LNCAP (cell line): ENCODE data around the gene HNRNPH2.

Source experiments
- TF ChIP-seq, protein P1 (sequence below): fragments of 450-650 bp; IDR thresholded peaks from 2 replicates; pipeline ENCODE4 v1.5.1; 2017; ENCODE audit warnings: mild to moderate bottlenecking

HNRNPH2 gene

DNA sequence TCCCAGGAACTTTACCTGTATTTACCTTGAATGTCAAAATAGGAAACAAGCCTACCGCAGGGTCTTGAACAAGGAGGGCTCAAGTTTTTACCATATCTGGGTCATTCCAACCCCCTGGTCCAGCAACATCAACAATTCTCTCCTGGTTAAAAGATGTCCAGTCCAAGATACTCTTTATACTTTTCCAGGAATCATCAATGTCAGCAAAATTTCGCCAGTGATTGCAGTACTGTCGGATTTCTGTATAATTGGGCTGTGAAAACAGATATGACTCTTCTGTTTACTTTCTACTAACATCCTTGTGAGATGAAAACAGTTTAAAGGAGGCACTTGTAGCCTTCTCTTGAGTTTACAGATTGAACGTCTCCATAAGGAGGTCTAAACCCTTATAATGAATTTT lies 9.3 kb upstream of the HNRNPH2 start:
- TF ChIP-seq, protein P1, sequence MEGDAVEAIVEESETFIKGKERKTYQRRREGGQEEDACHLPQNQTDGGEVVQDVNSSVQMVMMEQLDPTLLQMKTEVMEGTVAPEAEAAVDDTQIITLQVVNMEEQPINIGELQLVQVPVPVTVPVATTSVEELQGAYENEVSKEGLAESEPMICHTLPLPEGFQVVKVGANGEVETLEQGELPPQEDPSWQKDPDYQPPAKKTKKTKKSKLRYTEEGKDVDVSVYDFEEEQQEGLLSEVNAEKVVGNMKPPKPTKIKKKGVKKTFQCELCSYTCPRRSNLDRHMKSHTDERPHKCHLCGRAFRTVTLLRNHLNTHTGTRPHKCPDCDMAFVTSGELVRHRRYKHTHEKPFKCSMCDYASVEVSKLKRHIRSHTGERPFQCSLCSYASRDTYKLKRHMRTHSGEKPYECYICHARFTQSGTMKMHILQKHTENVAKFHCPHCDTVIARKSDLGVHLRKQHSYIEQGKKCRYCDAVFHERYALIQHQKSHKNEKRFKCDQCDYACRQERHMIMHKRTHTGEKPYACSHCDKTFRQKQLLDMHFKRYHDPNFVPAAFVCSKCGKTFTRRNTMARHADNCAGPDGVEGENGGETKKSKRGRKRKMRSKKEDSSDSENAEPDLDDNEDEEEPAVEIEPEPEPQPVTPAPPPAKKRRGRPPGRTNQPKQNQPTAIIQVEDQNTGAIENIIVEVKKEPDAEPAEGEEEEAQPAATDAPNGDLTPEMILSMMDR: no peak

DNA sequence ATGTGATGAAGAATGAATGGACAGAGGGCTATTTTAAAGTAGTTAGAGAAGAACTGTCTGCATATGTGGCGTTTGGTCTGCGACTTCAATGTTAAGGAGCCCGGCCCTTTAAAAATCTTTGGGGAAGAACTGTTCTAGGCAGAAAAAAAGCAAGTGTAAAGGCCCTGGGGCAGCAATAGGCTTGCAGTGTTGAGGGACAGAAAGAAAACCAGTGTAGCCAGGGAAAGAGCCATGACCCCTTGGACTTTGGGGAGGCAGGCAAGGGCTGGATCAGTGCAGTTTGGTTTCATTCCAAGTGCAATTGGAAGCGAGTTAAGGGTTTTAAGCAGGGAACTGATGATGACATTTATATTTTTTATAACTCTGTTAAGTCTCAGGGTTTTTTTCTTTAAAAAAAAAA lies 8.2 kb upstream of the HNRNPH2 start:
- TF ChIP-seq, protein P1: no peak

DNA sequence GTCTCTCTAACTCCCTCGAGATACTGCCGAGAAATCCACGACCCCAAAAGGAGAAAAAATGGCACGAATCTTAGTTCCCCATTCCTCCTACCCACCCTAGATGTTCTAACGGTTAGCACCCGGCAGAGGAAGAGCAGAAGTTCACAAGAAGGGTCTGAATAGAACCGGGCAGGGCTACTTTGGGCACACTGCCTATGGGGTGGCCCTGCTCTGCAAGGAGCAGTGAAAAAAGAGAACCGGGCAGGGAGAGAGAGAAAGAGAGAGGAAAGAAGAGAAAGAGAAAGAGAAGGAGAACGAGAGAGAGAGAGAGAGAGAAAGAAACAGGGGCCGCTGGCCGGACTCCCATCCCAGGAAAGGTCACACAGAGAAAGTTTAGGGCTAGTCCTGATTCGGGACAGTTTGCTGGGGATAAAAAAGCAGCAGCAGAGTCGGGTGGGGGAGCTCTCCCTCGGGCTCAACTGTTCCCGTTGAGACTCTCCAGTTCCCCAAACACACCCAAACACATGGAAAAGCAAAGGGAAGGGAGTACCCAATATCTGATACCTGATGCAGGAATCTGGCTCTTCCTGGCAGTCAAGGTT lies 765 bp upstream of the HNRNPH2 start:
- TF ChIP-seq, protein P1: no peak

DNA sequence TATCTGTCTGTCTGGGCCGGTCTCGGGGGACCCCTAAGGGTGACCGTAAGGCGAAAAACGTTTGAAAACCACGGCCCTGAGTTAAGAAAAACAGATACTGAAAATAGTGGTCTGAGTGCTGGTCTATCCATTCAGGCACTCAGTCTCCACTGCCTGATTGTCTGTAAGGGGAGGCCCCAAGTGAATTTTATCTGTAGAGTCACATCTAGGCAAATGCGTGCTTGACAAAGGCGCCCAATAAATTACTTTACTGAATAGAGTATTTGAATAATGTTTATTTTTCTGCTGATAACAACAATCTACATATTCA lies 465 bp downstream of the HNRNPH2 start:
- TF ChIP-seq, protein P1: no peak

DNA sequence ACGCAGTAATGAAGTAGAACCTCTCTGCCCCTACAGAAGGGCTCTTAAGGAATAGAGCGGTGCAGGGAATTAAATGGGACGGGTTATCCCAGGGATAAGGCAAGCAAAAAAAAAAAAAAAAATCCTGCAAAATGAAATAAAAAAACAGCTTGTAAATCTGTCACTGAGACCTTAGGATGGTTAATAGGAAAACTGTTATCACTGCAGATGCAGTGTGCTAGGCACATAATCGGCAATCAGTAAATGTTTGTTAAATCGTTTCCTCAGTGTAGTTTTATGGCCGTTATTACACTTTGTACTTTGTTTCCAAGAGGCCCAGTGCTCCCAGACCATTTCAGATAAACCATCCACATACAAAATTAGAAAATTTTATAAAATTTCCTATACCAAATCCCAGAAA lies 1.0 kb downstream of the HNRNPH2 start:
- TF ChIP-seq, protein P1: no peak

DNA sequence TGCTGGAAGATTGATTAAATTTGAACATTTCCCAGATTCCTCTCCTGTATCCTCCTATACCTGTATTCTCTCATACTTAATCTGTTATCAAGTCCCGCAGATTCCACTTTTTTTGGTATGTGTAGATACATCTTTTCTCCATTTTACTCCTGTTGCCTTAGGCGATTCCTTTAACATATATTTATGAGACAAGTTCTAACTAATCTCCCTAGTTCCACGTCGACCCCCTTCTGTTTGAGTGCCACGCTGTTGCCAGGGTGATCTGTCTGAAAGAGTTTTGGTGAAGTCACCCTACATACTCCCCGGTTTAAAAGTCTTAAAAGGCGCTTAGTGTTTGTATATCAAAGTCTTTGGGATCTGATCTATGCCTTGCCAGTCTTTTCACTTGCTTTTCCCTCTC lies 2.4 kb downstream of the HNRNPH2 start:
- TF ChIP-seq, protein P1: no peak

DNA sequence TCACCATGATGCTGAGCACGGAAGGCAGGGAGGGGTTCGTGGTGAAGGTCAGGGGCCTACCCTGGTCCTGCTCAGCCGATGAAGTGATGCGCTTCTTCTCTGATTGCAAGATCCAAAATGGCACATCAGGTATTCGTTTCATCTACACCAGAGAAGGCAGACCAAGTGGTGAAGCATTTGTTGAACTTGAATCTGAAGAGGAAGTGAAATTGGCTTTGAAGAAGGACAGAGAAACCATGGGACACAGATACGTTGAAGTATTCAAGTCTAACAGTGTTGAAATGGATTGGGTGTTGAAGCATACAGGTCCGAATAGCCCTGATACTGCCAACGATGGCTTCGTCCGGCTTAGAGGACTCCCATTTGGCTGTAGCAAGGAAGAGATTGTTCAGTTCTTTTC lies 4.0 kb downstream of the HNRNPH2 start:
- TF ChIP-seq, protein P1: no peak
